GM12878 (cell line): ENCODE results near the gene FLII. TPM values are rescaled to one million over a fixed set of nuclear protein-coding genes. Genes with fewer than 3 reads are reported as not detected.

ENCODE experiments used
- ATAC-seq: fragments of 200-7000 bp; cut with Tn5 transposase; 3 replicates; pipeline ENCODE4 v1.9.1; 2020; ENCODE audit warnings: mild to moderate bottlenecking, moderate library complexity
- BruUV-seq: library from RNA; stranded (reverse); fragments of 400-500 nt; replicated peaks from 2 replicates; lab custom pipeline; 2021; lab: Mats Ljungman, UMichigan
- CTCF ChIA-PET: fragments of 300-600 bp; sonication (Branson Sonifier 250); formaldehyde crosslinking; extraction: SDS; loops from one replicate; lab custom pipeline; 2021; ENCODE audit warnings: inconsistent platforms; lab: Yijun Ruan, JAX
- POLR2A ChIA-PET: fragments of 350-600 bp; formaldehyde crosslinking; extraction: SDS; loops from one replicate; lab custom pipeline; 2021; ENCODE audit warnings: inconsistent platforms; lab: Charles Lee
- RAD21 ChIA-PET: fragments of 300-600 bp; sonication (Branson Sonifier 250); formaldehyde crosslinking; loops from one replicate; lab custom pipeline; 2023; ENCODE audit warnings: antibody characterized with exemption; ENCODE audit not compliant: unreplicated experiment; lab: Charles Lee
- SMC1A ChIA-PET: fragments of 300-600 bp; sonication (Branson Sonifier 250); formaldehyde crosslinking; loops from one replicate; lab custom pipeline; 2023; ENCODE audit not compliant: unreplicated experiment, uncharacterized antibody; lab: Charles Lee
- DNase-seq: peaks from one replicate; pipeline ENCODE4 v3.0.0-alpha.2; 2011; ENCODE audit warnings: low read depth, low spot score
- FAIRE-seq: peaks from 3 replicates; lab custom pipeline; 2011; peaks lifted over from hg19 to GRCh38; lab: Jason Lieb, UNC
- H2AFZ ChIP-seq: 2 replicates; pipeline ENCODE4 v1.6.0; 2011; ENCODE audit warnings: low read depth, low read length, control low read depth; ENCODE audit not compliant: control insufficient read depth
- H3K27ac ChIP-seq: 2 replicates; pipeline ENCODE4 v1.5.1; 2011; ENCODE audit warnings: control low read depth; ENCODE audit not compliant: control insufficient read depth, insufficient read depth
- H3K27me3 ChIP-seq, 2 experiments: replicated peaks in 1 of 2; 2 replicates each; pipeline versions ENCODE4 v1.6.0 to v1.6.1; 2011; ENCODE audit warnings: low read length in 1 of 2; ENCODE audit not compliant: control insufficient read depth in 2 of 2, insufficient read depth in 2 of 2
- H3K36me3 ChIP-seq, 2 experiments: 2 replicates each; pipeline ENCODE4 v1.5.1; 2011; ENCODE audit warnings: low read length in 1 of 2; ENCODE audit not compliant: control insufficient read depth in 2 of 2, insufficient read depth in 2 of 2
- H3K4me1 ChIP-seq: 2 replicates; pipeline ENCODE4 v1.6.1; 2011; ENCODE audit warnings: mild to moderate bottlenecking, low read length, moderate library complexity, mixed read lengths; ENCODE audit not compliant: control insufficient read depth, insufficient read depth
- H3K4me2 ChIP-seq: 2 replicates; pipeline ENCODE4 v1.6.0; 2011; ENCODE audit warnings: control low read depth; ENCODE audit not compliant: control insufficient read depth, insufficient read depth
- H3K4me3 ChIP-seq: fragments of 200-600 bp; sonication (generic); 2 replicates; pipeline ENCODE4 v1.5.1; 2016
- H3K79me2 ChIP-seq: 2 replicates; pipeline ENCODE4 v1.6.0; 2011; ENCODE audit warnings: low read length; ENCODE audit not compliant: control insufficient read depth, insufficient read depth
- H3K9ac ChIP-seq: 2 replicates; pipeline ENCODE4 v1.8.0; 2011; ENCODE audit warnings: low read length, control low read depth, mixed read lengths; ENCODE audit not compliant: control insufficient read depth, insufficient read depth
- H3K9me3 ChIP-seq: replicated peaks from 3 replicates; pipeline ENCODE4 v1.5.1; 2011; ENCODE audit warnings: mild to moderate bottlenecking, low read length; ENCODE audit not compliant: control insufficient read depth, insufficient read depth
- H4K20me1 ChIP-seq: 2 replicates; pipeline ENCODE4 v1.6.0; 2011; ENCODE audit not compliant: control insufficient read depth, insufficient read depth
- CHD2 ChIP-seq: IDR thresholded peaks from 2 replicates; pipeline ENCODE4 v1.6.1; 2011; ENCODE audit warnings: low read depth, low read length, improper control_type of control experiment, borderline replicate concordance
- CREM ChIP-seq: IDR thresholded peaks from 2 replicates; pipeline ENCODE4 v1.6.1; 2014; ENCODE audit warnings: antibody characterized with exemption, low read depth
- EED ChIP-seq: sonication (generic); IDR thresholded peaks from 2 replicates; pipeline ENCODE4 v1.6.1; 2016; ENCODE audit warnings: antibody characterized with exemption, low read depth
- GABPA ChIP-seq: IDR thresholded peaks from 2 replicates; pipeline ENCODE4 v1.6.1; 2014; ENCODE audit warnings: antibody characterized with exemption, low read depth, mild to moderate bottlenecking, inconsistent platforms
- JUND ChIP-seq: IDR thresholded peaks from 2 replicates; pipeline ENCODE4 v1.6.1; 2012; ENCODE audit warnings: low read depth, mild to moderate bottlenecking, low read length, improper control_type of control experiment, moderate library complexity
- ZNF207 ChIP-seq: fragments of 450-650 bp; IDR thresholded peaks from 2 replicates; pipeline ENCODE4 v1.6.1; 2014; ENCODE audit warnings: antibody characterized with exemption, mild to moderate bottlenecking, borderline replicate concordance
- ZNF217 ChIP-seq: fragments of 450-650 bp; IDR thresholded peaks from 2 replicates; pipeline ENCODE4 v1.6.1; 2017; ENCODE audit warnings: antibody characterized with exemption, mild to moderate bottlenecking
- WGBS: methylation state at CpG from one replicate; pipeline ENCODE4 v1.1.6; 2016; ENCODE audit warnings: low lambda C conversion rate; ENCODE audit not compliant: insufficient replicate concordance, insufficient coverage; ENCODE audit errors: missing lambda C conversion rate; 5-methylcytosine and 5-hydroxymethylcytosine counted together
- in situ Hi-C: fragments of 300-500 bp; cut with MboI; formaldehyde crosslinking; loops from 9 replicates; pipeline ENCODE4 v1.14.3; 2018; ENCODE audit warnings: mixed read lengths
- intact Hi-C: fragments of 100-400 bp; cut with micrococcal nuclease; formaldehyde crosslinking; loops from one replicate; pipeline ENCODE4 v1.14.2; 2022; ENCODE audit not compliant: unreplicated experiment
- polyA plus RNA-seq, 11 experiments: library from polyadenylated mRNA; depleted of rRNA in 4 of 11; unstranded in 6 of 11; stranded (reverse) in 5 of 11; fragments of >200 nt; fragmentation: Nextera tagmentation in 4 of 11; fragmentation: Illumina TruSeq in 1 of 11; extraction: Ambion mirVana in 4 of 11; extraction: Trizol in 1 of 11; gene quantifications; 1 replicate in 1 of 11; 2 replicates in 10 of 11; pipeline versions ENCODE4 v1.2.1 to v1.2.3, GENCODE V29; 2011 to 2016; ENCODE audit warnings: inconsistent platforms in 2 of 11, missing spikeins in 2 of 11, low read depth in 1 of 11
- total RNA-seq, 4 experiments: library from RNA; depleted of rRNA in 3 of 4; stranded (reverse); fragments of >200 nt in 3 of 4; fragmentation: Illumina TruSeq in 1 of 4; extraction: Trizol in 1 of 4; gene quantifications; 2 replicates each; pipeline versions ENCODE4 v1.2.1 to v1.2.3, GENCODE V29; 2013 to 2021
- TF ChIP-seq, protein P1 (sequence below): IDR thresholded peaks from 2 replicates; pipeline ENCODE4 v1.6.1; 2012; ENCODE audit warnings: low read depth, low read length, improper control_type of control experiment

FLII gene
- total and polyA plus RNA-seq, 10 of the 15 experiments (the other 5 are each of a cell fraction or from before 2014, with no cell fraction given), result 22.2 to 200 (median 121) TPM

DNA sequence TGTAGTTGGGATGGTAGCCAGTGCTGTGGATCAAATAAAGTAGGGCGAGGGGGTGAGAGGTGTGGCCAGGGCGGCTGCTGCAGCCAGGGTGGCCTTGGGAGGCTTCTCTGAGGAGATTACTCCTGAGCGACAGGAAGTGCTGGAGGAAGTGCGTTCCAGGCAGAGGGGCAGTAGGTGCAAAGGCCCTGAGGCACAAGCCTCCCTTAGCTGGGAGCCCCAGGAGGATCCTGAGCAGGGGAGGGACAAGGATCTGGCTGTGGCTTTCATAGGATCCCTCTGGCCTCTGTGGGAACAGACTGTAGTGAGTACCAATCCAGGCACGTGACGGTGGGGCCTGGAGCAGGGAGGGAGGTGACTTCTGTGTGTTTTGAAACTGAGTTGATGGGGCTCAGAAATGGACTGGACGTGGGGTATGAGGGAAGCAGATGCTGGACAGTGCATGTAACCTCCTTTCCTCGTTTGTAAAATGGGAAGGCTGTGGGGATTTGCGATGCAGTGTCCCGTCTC is 30.3 kb downstream of the FLII start:
- BruUV-seq, result no TSS peak
- no peak for ATAC-seq
- intact Hi-C loops (loop anchor here (5.0 kb wide), 1 partner anchor 46 kb away; the partner anchor contains the start of gene ALKBH5), in situ Hi-C loops (no loop called here)
- Histone ChIP-seq H3K9ac (no peak overlapping the region), H3K27ac (no peak overlapping the region)
- SMC1A ChIA-PET, result no interaction called here
- WGBS, result 70% methylated on average over 10 of the region's 10 CpGs
- TF ChIP-seq CREM, result no peak
- TF ChIP-seq GABPA, result no peak
- TF ChIP-seq, protein P1, sequence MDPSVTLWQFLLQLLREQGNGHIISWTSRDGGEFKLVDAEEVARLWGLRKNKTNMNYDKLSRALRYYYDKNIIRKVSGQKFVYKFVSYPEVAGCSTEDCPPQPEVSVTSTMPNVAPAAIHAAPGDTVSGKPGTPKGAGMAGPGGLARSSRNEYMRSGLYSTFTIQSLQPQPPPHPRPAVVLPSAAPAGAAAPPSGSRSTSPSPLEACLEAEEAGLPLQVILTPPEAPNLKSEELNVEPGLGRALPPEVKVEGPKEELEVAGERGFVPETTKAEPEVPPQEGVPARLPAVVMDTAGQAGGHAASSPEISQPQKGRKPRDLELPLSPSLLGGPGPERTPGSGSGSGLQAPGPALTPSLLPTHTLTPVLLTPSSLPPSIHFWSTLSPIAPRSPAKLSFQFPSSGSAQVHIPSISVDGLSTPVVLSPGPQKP, result no peak
- no peak for TF ChIP-seq ZNF207
- no peak for TF ChIP-seq EED
- no peak for TF ChIP-seq ZNF217
- TF ChIP-seq JUND, result no peak
- no peak for TF ChIP-seq CHD2
- TF ChIP-seq, all 136 proteins: peak for 0
- Histone ChIP-seq H2AFZ (no peak overlapping the region), H3K79me2 (no peaks in the 10 kb centered on the region), H4K20me1 (no peaks in the 10 kb centered on the region), H3K4me2 (no peak overlapping the region), H3K27me3 (no peaks in the 10 kb centered on the region), H3K36me3 (no peaks in the 10 kb centered on the region), H3K4me1 (no peaks in the 10 kb centered on the region), H3K9me3 (no peaks in the 10 kb centered on the region), H3K4me3 (no peak overlapping the region)
- POLR2A ChIA-PET, result no interaction called here
- FAIRE-seq (no peak), DNase-seq (no peak)
- RAD21 ChIA-PET, result no interaction called here
- CTCF ChIA-PET, result no interaction called here
